Keratinocyte (primary cell): ENCODE data around the gene ADAMTS17. TPM values are rescaled to one million over a fixed set of nuclear protein-coding genes. Genes with fewer than 3 reads are reported as not detected.

Experiments
- DNase-seq: peaks from one replicate; pipeline ENCODE4 v3.0.0-alpha.2; 2011; ENCODE audit warnings: low read depth, missing footprints, low spot score
- FAIRE-seq: peaks from 2 replicates; lab custom pipeline; 2011; peaks lifted over from hg19 to GRCh38; lab: Jason Lieb, UNC
- H2AFZ ChIP-seq: 2 replicates; pipeline ENCODE4 v1.6.0; 2012; ENCODE audit warnings: low read length, control low read depth, inconsistent platforms; ENCODE audit not compliant: control insufficient read depth
- H3K27ac ChIP-seq: 2 replicates; pipeline ENCODE4 v1.5.1; 2011; ENCODE audit warnings: low read length; ENCODE audit not compliant: control insufficient read depth, insufficient read depth
- H3K27me3 ChIP-seq: 3 replicates; pipeline ENCODE4 v1.6.0; 2011; ENCODE audit warnings: low read length; ENCODE audit not compliant: control insufficient read depth, insufficient read depth; ENCODE audit errors: extremely low read depth
- H3K36me3 ChIP-seq, 2 experiments: 2 replicates in 1 of 2; 3 replicates in 1 of 2; pipeline ENCODE4 v1.5.1; 2011; ENCODE audit warnings: low read length in 2 of 2, mild to moderate bottlenecking in 1 of 2; ENCODE audit not compliant: control insufficient read depth in 2 of 2, insufficient read depth in 2 of 2; ENCODE audit errors: extremely low read depth in 1 of 2
- H3K4me1 ChIP-seq: 3 replicates; pipeline ENCODE4 v1.5.1; 2011; ENCODE audit warnings: low read length; ENCODE audit not compliant: control insufficient read depth, insufficient read depth; ENCODE audit errors: extremely low read depth
- H3K4me2 ChIP-seq: 3 replicates; pipeline ENCODE4 v1.6.0; 2011; ENCODE audit warnings: low read depth, low read length; ENCODE audit not compliant: control insufficient read depth, insufficient read depth; ENCODE audit errors: extremely low read depth
- H3K4me3 ChIP-seq, 3 experiments: fragments of 200-600 bp in 1 of 3; sonication (generic) in 1 of 3; 2 replicates in 2 of 3; 3 replicates in 1 of 3; pipeline ENCODE4 v1.5.1; 2011 to 2016; ENCODE audit warnings: low read length in 3 of 3, mild to moderate bottlenecking in 3 of 3, control low read depth in 2 of 3, inconsistent platforms in 1 of 3, low read depth in 1 of 3, mixed read lengths in 1 of 3, mixed run types in 1 of 3, moderate library complexity in 1 of 3; ENCODE audit not compliant: control insufficient read depth in 2 of 3, insufficient read depth in 2 of 3; ENCODE audit errors: extremely low read depth in 1 of 3
- H3K79me2 ChIP-seq: 2 replicates; pipeline ENCODE4 v1.6.0; 2012; ENCODE audit warnings: low read length; ENCODE audit not compliant: control insufficient read depth, insufficient read depth
- H3K9ac ChIP-seq: 3 replicates; pipeline ENCODE4 v1.6.0; 2011; ENCODE audit warnings: low read length; ENCODE audit not compliant: control insufficient read depth, insufficient read depth; ENCODE audit errors: extremely low read depth
- H3K9me1 ChIP-seq: 3 replicates; pipeline ENCODE4 v1.6.0; 2011; ENCODE audit warnings: low read length; ENCODE audit not compliant: control insufficient read depth, insufficient read depth; ENCODE audit errors: extremely low read depth
- H3K9me3 ChIP-seq: 2 replicates; pipeline ENCODE4 v1.5.1; 2012; ENCODE audit warnings: low read depth, low read length; ENCODE audit not compliant: control insufficient read depth
- H4K20me1 ChIP-seq: 3 replicates; pipeline ENCODE4 v1.6.0; 2011; ENCODE audit warnings: low read length; ENCODE audit not compliant: control insufficient read depth, insufficient read depth; ENCODE audit errors: extremely low read depth
- CTCF ChIP-seq, 3 experiments: IDR thresholded peaks in 1 of 3; conservative IDR thresholded peaks in 1 of 3; optimal IDR thresholded peaks in 1 of 3; 2 replicates in 2 of 3; 3 replicates in 1 of 3; pipeline versions ENCODE3 to v1.5.1; 2011; ENCODE audit warnings: low read length in 3 of 3, mild to moderate bottlenecking in 3 of 3, moderate library complexity in 2 of 3, control low read depth in 1 of 3, inconsistent platforms in 1 of 3; ENCODE audit not compliant: insufficient read depth in 2 of 3; ENCODE audit errors: extremely low read depth in 1 of 3
- EZH2 ChIP-seq: IDR thresholded peaks from one replicate; pipeline ENCODE4 v1.6.1; 2012; ENCODE audit warnings: inconsistent platforms, mild to moderate bottlenecking, low read length, moderate library complexity
- dilution Hi-C: fragments of 300-500 bp; cut with MboI; formaldehyde crosslinking; loops from one replicate; pipeline ENCODE4 v1.7.0; 2020; ENCODE audit warnings: low sequenced_read_pairs; ENCODE audit not compliant: extremely low pct_ligation_motif_present
- polyA plus RNA-seq, 5 experiments: library from polyadenylated mRNA; depleted of rRNA in 3 of 5; stranded (reverse) in 3 of 5; stranded (forward) in 1 of 5; unstranded in 1 of 5; fragments of >200 nt; gene quantifications; 1 replicate in 1 of 5; 2 replicates in 3 of 5; 3 replicates in 1 of 5; pipeline versions ENCODE4 v1.2.1 to v1.2.3, GENCODE V29; 2011 to 2012; ENCODE audit warnings: missing spikeins in 2 of 5, low read depth in 1 of 5, low replicate concordance in 1 of 5

Gene ADAMTS17
- polyA plus RNA-seq, 1 donor (not counting 4 experiments of a cell fraction or from before 2014, with no cell fraction given) = 0.18 TPM

- H3K4me1 ChIP-seq = peaks cover 17% of the 10 kb centered on the region
- no peaks in the 10 kb centered on the region for H3K9me1 ChIP-seq
- dilution Hi-C loops = no loop called here
- H3K4me3 ChIP-seq = no peak overlapping the region
- no peak overlapping the region for H3K9ac ChIP-seq
- H3K79me2 ChIP-seq = no peaks in the 10 kb centered on the region
- FAIRE-seq = no peak
- no peak overlapping the region for H3K4me2 ChIP-seq
- no peaks in the 10 kb centered on the region for H3K27me3 ChIP-seq
- no peaks in the 10 kb centered on the region for H3K36me3 ChIP-seq
- H3K27ac ChIP-seq = no peak overlapping the region
- peaks cover 4% of the 10 kb centered on the region for H3K9me3 ChIP-seq
- no peak for DNase-seq
- H4K20me1 ChIP-seq = no peaks in the 10 kb centered on the region
- H2AFZ ChIP-seq = no peak overlapping the region
- no peak for TF ChIP-seq CTCF (optimal IDR thresholded peaks at IDR 0.05 in 1 of 3, IDR thresholded peaks at IDR 0.05 in 1 of 3, conservative IDR thresholded peaks at IDR 0.05 in 1 of 3; ENCODE audit: extremely low read depth in 1 of 3, insufficient read depth in 2 of 3, low read length in 3 of 3)
- no peak for TF ChIP-seq EZH2
Measured at GRCh38 chr15:100029045-100029444, 312.7 kb downstream of the ADAMTS17 start.

GRCh38 chr15:100026041-100026440, 315.7 kb downstream of the ADAMTS17 start:
- Histone ChIP-seq H3K27ac (no peak overlapping the region), H3K4me2 (no peak overlapping the region), H2AFZ (no peak overlapping the region), H3K9me1 (no peaks in the 10 kb centered on the region), H3K79me2 (no peaks in the 10 kb centered on the region), H3K9me3 (peaks cover 4% of the 10 kb centered on the region), H3K9ac (no peak overlapping the region), H3K36me3 (no peaks in the 10 kb centered on the region), H4K20me1 (no peaks in the 10 kb centered on the region), H3K4me3 (no peak overlapping the region), H3K27me3 (peaks cover 10% of the 10 kb centered on the region), H3K4me1 (peaks cover 11% of the 10 kb centered on the region)
- TF ChIP-seq EZH2 (no peak), CTCF (optimal IDR thresholded peaks at IDR 0.05 in 1 of 3, IDR thresholded peaks at IDR 0.05 in 1 of 3, conservative IDR thresholded peaks at IDR 0.05 in 1 of 3; ENCODE audit: extremely low read depth in 1 of 3, insufficient read depth in 2 of 3, low read length in 3 of 3) (no peak)
- DNase-seq (no peak), FAIRE-seq (no peak)
- dilution Hi-C loops = no loop called here
